Endothelial cell (in vitro differentiated cells): ENCODE results near the gene DNMBP. TPM values are rescaled to one million over a fixed set of nuclear protein-coding genes. Genes with fewer than 3 reads are reported as not detected.
A peak's percentile ranks its signal among the peaks of the same experiment; 100 is the strongest.

Experiments used
- DNase-seq: peaks from one replicate; pipeline ENCODE4 v3.0.0; 2021; ENCODE audit warnings: low spot score
- H3K27ac Mint-ChIP-seq: one replicate; pipeline ENCODE4 v1.8.0; 2021; ENCODE audit warnings: mixed read lengths, inconsistent platforms; ENCODE audit not compliant: unreplicated experiment
- H3K27me3 Mint-ChIP-seq: one replicate; pipeline ENCODE4 v1.8.0; 2021; ENCODE audit warnings: mild to moderate bottlenecking, moderate library complexity, mixed read lengths, inconsistent platforms; ENCODE audit not compliant: unreplicated experiment
- H3K36me3 Mint-ChIP-seq: one replicate; pipeline ENCODE4 v1.8.0; 2021; ENCODE audit warnings: mild to moderate bottlenecking, low read depth, mixed read lengths, inconsistent platforms; ENCODE audit not compliant: unreplicated experiment
- H3K4me1 Mint-ChIP-seq: one replicate; pipeline ENCODE4 v1.8.0; 2021; ENCODE audit warnings: mild to moderate bottlenecking, mixed read lengths, inconsistent platforms; ENCODE audit not compliant: unreplicated experiment
- H3K4me3 Mint-ChIP-seq: one replicate; pipeline ENCODE4 v1.8.0; 2021; ENCODE audit warnings: mild to moderate bottlenecking, mixed read lengths, inconsistent platforms; ENCODE audit not compliant: unreplicated experiment
- H3K9me3 Mint-ChIP-seq: one replicate; pipeline ENCODE4 v1.8.0; 2021; ENCODE audit warnings: mixed read lengths, inconsistent platforms; ENCODE audit not compliant: unreplicated experiment
- total RNA-seq: library from RNA; stranded (reverse); fragmentation: NEBNext Ultra II Directional; extraction: Animal tissue kit (Norgen Biotek cat#: 25700); gene quantifications from one replicate; pipeline ENCODE4 v1.2.1, GENCODE V29; 2021; ENCODE audit not compliant: unreplicated experiment
- TF ChIP-seq, protein P1 (sequence below): fragments of 200-600 bp; sonication (generic); IDR thresholded peaks from one replicate; pipeline ENCODE4 v1.5.0; 2021; ENCODE audit warnings: antibody characterized with exemption; ENCODE audit not compliant: unreplicated experiment

The DNMBP gene
- total RNA-seq, 1 donor from 2014 or later = 21.8 TPM

DNA sequence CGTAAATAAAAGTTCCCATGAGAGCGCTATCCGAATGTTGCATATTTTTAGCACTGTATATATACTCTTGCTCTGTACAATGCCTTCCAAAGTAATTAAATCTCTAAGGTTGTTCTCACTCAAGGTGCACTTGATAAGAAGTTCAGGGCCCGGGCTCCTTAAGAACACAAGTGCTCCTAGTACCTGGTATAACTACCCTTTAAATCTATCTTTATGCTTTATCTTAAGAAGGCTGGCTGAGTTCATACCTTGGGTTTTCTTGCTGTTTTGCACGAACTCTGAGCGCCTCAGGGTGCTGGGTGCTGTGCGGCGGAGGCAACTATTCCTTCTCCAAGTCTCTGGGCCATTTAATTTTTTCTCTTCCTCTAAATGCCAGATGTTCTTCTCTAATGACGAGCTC is 80.4 kb downstream of the DNMBP start:
- peaks cover 62% of the 10 kb centered on the region for H3K4me1 Mint-ChIP-seq
- no peaks in the 10 kb centered on the region for H3K9me3 Mint-ChIP-seq
- TF ChIP-seq, protein P1, sequence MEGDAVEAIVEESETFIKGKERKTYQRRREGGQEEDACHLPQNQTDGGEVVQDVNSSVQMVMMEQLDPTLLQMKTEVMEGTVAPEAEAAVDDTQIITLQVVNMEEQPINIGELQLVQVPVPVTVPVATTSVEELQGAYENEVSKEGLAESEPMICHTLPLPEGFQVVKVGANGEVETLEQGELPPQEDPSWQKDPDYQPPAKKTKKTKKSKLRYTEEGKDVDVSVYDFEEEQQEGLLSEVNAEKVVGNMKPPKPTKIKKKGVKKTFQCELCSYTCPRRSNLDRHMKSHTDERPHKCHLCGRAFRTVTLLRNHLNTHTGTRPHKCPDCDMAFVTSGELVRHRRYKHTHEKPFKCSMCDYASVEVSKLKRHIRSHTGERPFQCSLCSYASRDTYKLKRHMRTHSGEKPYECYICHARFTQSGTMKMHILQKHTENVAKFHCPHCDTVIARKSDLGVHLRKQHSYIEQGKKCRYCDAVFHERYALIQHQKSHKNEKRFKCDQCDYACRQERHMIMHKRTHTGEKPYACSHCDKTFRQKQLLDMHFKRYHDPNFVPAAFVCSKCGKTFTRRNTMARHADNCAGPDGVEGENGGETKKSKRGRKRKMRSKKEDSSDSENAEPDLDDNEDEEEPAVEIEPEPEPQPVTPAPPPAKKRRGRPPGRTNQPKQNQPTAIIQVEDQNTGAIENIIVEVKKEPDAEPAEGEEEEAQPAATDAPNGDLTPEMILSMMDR = no peak
- H3K27me3 Mint-ChIP-seq = no peaks in the 10 kb centered on the region
- H3K36me3 Mint-ChIP-seq = no peaks in the 10 kb centered on the region
- H3K27ac Mint-ChIP-seq = no peak overlapping the region
- no peak for DNase-seq
- H3K4me3 Mint-ChIP-seq = no peak overlapping the region

DNA sequence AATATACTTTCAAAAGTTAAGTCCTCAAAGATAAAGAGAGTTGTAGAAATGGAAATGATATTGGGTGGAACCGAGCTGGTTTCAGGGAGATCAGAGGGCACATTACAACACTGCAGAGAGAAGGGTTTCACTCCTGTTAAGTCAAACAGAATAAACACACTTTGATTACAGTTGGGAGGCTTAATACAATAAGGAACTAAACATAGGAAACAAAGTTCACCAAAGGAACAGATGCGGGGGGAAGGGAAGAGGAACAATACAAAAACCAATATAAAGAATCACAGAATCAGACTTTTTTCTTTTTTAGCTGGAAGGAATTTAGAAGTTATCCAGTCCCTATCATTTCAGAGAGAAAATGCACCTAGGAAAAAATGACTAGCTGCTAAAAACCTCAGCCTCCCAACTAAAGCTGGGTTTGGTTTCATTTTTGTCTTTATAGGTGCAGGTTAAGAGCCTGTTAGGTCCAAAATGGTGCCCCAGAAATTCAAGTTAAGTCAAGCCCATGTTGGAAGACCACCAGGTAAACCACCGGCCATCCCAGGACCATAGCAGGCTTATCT is 81.9 kb downstream of the DNMBP start:
- TF ChIP-seq, protein P1 = no peak
- Mint-ChIP-seq H3K36me3 (peaks cover 5% of the 10 kb centered on the region), H3K4me3 (peak overlapping the region; percentile 79), H3K9me3 (no peaks in the 10 kb centered on the region), H3K27me3 (peaks cover 2% of the 10 kb centered on the region), H3K4me1 (peaks cover 64% of the 10 kb centered on the region), H3K27ac (peak overlapping the region; percentile 91)
- no peak for DNase-seq

DNA sequence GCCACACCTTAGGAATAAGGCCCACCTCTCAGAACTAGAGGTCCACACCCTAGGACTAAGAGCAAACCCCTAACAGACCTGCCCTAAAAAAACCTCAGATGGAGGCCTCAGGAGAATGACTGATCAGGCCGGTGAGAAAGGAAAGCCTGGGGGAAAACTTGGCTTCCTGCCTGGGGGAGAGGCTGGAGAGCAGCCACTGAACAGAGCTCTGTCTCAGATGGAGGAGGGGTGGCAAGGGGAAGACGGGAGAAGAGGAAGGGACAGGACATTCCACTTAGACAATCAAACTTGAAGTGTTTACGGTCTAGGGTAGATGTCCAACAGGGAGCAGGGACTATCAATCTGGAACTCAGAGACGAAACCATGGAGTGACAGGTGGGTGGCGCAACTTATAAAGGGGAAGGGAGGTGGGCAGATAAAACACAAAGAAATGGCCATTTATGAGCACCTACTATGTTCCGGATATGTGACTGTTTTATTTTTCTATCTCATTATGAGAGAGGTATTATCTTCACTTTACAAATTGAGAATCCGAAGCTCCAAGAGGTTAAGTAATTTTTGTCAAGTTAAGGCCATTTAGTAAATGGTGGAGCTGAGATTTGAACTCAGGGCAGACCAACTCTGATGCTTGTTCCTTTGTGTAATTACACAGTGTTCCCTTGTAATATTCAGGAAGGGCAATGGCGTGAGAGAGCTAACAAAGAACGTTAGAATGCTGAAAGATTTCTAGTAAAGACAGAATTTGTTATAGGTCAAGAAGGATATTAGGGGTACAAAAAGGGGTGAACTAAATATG is 82.6 kb downstream of the DNMBP start:
- Mint-ChIP-seq H3K9me3 (no peaks in the 10 kb centered on the region), H3K36me3 (peaks cover 7% of the 10 kb centered on the region), H3K27ac (peak overlapping the region; percentile 91), H3K4me3 (peak overlapping the region; percentile 79), H3K4me1 (peaks cover 66% of the 10 kb centered on the region), H3K27me3 (peaks cover 2% of the 10 kb centered on the region)
- DNase-seq = peak; percentile 12
- TF ChIP-seq, protein P1 = no peak

DNA sequence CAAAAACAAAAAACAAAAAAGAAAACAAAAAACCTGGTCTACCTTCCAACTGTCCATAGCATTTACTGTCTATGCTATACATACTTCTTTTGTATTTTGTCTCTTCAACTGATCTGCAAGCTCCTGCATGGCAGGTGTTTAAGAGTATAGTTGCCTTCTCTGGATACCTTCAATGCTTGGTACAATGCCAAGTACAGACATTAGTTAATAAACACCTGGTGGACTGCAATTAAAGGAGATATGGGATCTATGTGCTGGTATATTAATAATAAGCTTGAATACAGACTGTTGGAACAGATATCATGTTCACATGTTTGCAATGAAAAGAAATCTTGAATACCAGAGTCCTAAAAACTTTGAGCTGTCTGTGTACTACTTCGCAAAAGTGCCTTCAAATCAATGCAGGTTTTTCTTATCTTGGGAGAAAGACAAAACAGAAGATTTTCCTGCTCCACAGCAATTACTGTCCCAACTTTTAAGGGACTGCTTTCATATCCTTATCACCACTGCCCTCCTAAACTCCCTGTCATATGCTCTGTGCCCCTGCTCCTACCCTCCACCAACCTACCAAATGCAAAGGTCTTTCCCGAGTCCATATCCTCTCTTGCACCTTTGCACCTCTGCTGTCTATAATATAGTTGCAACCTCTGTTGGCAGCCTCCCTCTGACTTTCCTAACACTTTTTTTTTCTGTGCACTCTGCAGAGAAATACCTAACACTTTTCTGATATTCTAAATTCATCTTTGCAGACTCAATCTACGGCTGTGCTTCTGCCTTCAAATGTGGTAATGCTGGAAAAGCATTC is 85.1 kb downstream of the DNMBP start:
- Mint-ChIP-seq H3K27ac (no peak overlapping the region), H3K4me3 (no peak overlapping the region), H3K9me3 (no peaks in the 10 kb centered on the region), H3K4me1 (peaks cover 56% of the 10 kb centered on the region), H3K36me3 (peaks cover 7% of the 10 kb centered on the region), H3K27me3 (peaks cover 2% of the 10 kb centered on the region)
- no peak for DNase-seq
- TF ChIP-seq, protein P1 = no peak

DNA sequence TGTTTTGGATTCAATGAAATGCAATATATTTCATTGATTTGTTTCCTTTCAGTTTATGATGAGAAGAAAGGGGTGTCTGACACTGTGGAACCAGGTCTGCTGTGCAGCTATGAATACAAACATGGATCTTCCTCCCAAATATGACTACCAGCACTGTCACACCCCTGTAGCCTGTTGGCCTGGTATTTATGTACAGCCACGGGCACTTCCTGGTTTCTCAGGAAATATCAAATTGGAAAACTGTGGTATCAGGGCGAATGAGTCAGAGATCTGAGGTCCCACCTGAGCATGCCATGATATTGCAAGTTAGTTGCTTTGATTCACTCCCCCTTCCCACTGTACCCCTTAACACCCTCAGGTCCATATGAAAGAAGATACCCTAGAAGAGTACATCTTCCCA is 87.8 kb downstream of the DNMBP start:
- peaks cover 52% of the 10 kb centered on the region for H3K4me1 Mint-ChIP-seq
- H3K9me3 Mint-ChIP-seq = no peaks in the 10 kb centered on the region
- H3K27me3 Mint-ChIP-seq = peaks cover 2% of the 10 kb centered on the region
- peaks cover 7% of the 10 kb centered on the region for H3K36me3 Mint-ChIP-seq
- DNase-seq = no peak
- TF ChIP-seq, protein P1 = no peak
- no peak overlapping the region for H3K27ac Mint-ChIP-seq
- peak overlapping the region; percentile 43 for H3K4me3 Mint-ChIP-seq
